Kidney glomerular epithelial cell (primary cell): Measurements from ENCODE around the gene CLEC3B.
"Not testable (repeated sequence)": the region's sequence is repeated elsewhere in the genome, so short reads cannot be mapped to it uniquely, and the experiment has no call there.

Experiments
- DNase-seq: peaks from one replicate; lab custom pipeline; 2025; lab: John Stamatoyannopoulos, UW

Gene CLEC3B

GRCh38 chr3:45066109-45066801 lies 40.2 kb downstream of the CLEC3B start:
- DNase-seq = no peak

- DNase-seq = no peak
Observed at GRCh38 chr3:45067486-45067885, 41.4 kb downstream of the CLEC3B start.

- no peak for DNase-seq
Observed at GRCh38 chr3:45067941-45068340, 41.8 kb downstream of the CLEC3B start.

- no peak for DNase-seq
Observed at GRCh38 chr3:45071075-45071474, 45.0 kb downstream of the CLEC3B start.

- no peak for DNase-seq
Observed at GRCh38 chr3:45075821-45076625, 49.9 kb downstream of the CLEC3B start.

- DNase-seq = not testable (repeated sequence)
Observed at GRCh38 chr3:45078256-45078655, 52.2 kb downstream of the CLEC3B start.

- DNase-seq = no peak
Observed at GRCh38 chr3:45078910-45079522, 52.9 kb downstream of the CLEC3B start.

- no peak for DNase-seq
Observed at GRCh38 chr3:45079715-45080114, 53.6 kb downstream of the CLEC3B start.

GRCh38 chr3:45080824-45081223 lies 54.7 kb downstream of the CLEC3B start:
- no peak for DNase-seq

GRCh38 chr3:45081506-45082141 lies 55.5 kb downstream of the CLEC3B start:
- DNase-seq = no peak

GRCh38 chr3:45082142-45082538 lies 56.0 kb downstream of the CLEC3B start:
- no peak for DNase-seq

- DNase-seq = no peak
Observed at GRCh38 chr3:45083023-45083422, 56.9 kb downstream of the CLEC3B start.

GRCh38 chr3:45084361-45084760 lies 58.3 kb downstream of the CLEC3B start:
- no peak for DNase-seq

- no peak for DNase-seq
Observed at GRCh38 chr3:45084820-45085816, 59.0 kb downstream of the CLEC3B start.
